ENCODE data around the gene SLC43A2.

- TF ChIP-seq ZNF112 (tag by site-specific recombination; IDR thresholded peaks at IDR 0.05): no peak
- no peak for TF ChIP-seq ZNF555 (tag by site-specific recombination; conservative IDR thresholded peaks at IDR 0.05)
- no peak for TF ChIP-seq ZBTB26 (tag by site-specific recombination; optimal IDR thresholded peaks at IDR 0.05)
- no peak for TF ChIP-seq YY1 (tag by site-specific recombination; IDR thresholded peaks at IDR 0.05)
Measured at GRCh38 chr17:1566505-1567199, 62.0 kb downstream of the SLC43A2 start.
